Stimulated activated CD4-positive, alpha-beta T cell treated with anti-CD3 and anti-CD28 coated beads, TNF-alpha, amount 100 ng/mL, for 1 hour (primary cell): ENCODE results near the gene FBXL2.
"Not testable (repeated sequence)": the region's sequence is repeated elsewhere in the genome, so short reads cannot be mapped to it uniquely, and the experiment has no call there.

Source experiments
- DNase-seq, 3 donors: peaks; one replicate each; pipeline ENCODE4 v3.0.0-alpha.2; 2020; ENCODE audit warnings: low read depth in 3 of 3, low spot score in 1 of 3

Gene FBXL2

GRCh38 chr3:33426630-33427317 lies 149.5 kb downstream of the FBXL2 start:
- DNase-seq = no peak

GRCh38 chr3:33428734-33429133 lies 151.5 kb downstream of the FBXL2 start:
- no peak for DNase-seq

GRCh38 chr3:33429306-33429705 lies 152.1 kb downstream of the FBXL2 start:
- not testable (repeated sequence) for DNase-seq

GRCh38 chr3:33430061-33430460 lies 152.8 kb downstream of the FBXL2 start:
- no peak for DNase-seq

GRCh38 chr3:33430571-33430970 lies 153.3 kb downstream of the FBXL2 start:
- DNase-seq = no peak

GRCh38 chr3:33433843-33434242 lies 156.6 kb downstream of the FBXL2 start:
- no peak for DNase-seq
